ENCODE data around the gene PHC1. TPM values are rescaled to one million over a fixed set of nuclear protein-coding genes. Genes with fewer than 3 reads are reported as not detected.
"Not testable (repeated sequence)": the region's sequence is repeated elsewhere in the genome, so short reads cannot be mapped to it uniquely, and the experiment has no call there.

PHC1 gene
- total and polyA plus RNA-seq, 3 experiments from 2014 or later = 18.5 to 21.0 (median 19.5) TPM

GRCh38 chr12:8887285-8887715 lies 27.0 kb upstream of the PHC1 start:
- no peaks in the 10 kb centered on the region for H3K9me3 ChIP-seq (ENCODE audit: low read length)
- no peaks in the 10 kb centered on the region for H3K27me3 ChIP-seq (ENCODE audit: insufficient read depth, low read length, poor library complexity, severe bottlenecking)
- DNase-seq = no peak
- Mint-ChIP-seq H3K9me3 (peaks cover 0 to 2% (median 0%) of the 10 kb centered on the region in 5 donors), H3K36me3 (peaks cover 0 to 2% (median 0%) of the 10 kb centered on the region in 3 donors), H3K4me3 (no peak overlapping the region), H3K27me3 (peaks cover 4 to 6% of the 10 kb centered on the region in 2 donors), H3K4me1 (peaks cover 4 to 7% (median 6%) of the 10 kb centered on the region in 3 donors), H3K27ac (no peak overlapping the region)
- no peak overlapping the region for H3K4me3 ChIP-seq (ENCODE audit: low read length)
- ChIA-PET CTCF (interaction anchor here (0.8 to 1.5 kb wide), 3 partner anchors 8 to 343 kb away, joined by 3 to 7 read pairs (median 5); no protein-coding TSS in a partner anchor), POLR2A (no interaction called here)
- H3K4me1 ChIP-seq (ENCODE audit: insufficient read depth, low read length) = no peaks in the 10 kb centered on the region
- H3K27ac ChIP-seq (ENCODE audit: low read depth, low read length) = peak overlapping the region; percentile 49
- no peaks in the 10 kb centered on the region for H3K36me3 ChIP-seq (ENCODE audit: insufficient read depth, low read length)

GRCh38 chr12:8890313-8891085 lies 23.8 kb upstream of the PHC1 start:
- CTCF ChIA-PET = interaction anchor here (0.6 to 4.1 kb wide), 41 partner anchors 10 to 350 kb away, joined by 3 to 38 read pairs (median 4); partner anchors contain the start of genes CLEC4E, M6PR, MFAP5 and PHC1
- no peak overlapping the region for H3K27ac ChIP-seq (ENCODE audit: low read depth, low read length)
- H3K4me3 Mint-ChIP-seq = peak overlapping the region; percentile 84 to 97 (median 93)
- H3K36me3 ChIP-seq (ENCODE audit: insufficient read depth, low read length) = no peaks in the 10 kb centered on the region
- no peaks in the 10 kb centered on the region for H3K4me1 ChIP-seq (ENCODE audit: insufficient read depth, low read length)
- H3K36me3 Mint-ChIP-seq = peaks cover 0 to 2% (median 0%) of the 10 kb centered on the region in 3 donors
- POLR2A ChIA-PET = no interaction called here
- peak; percentile 31 to 68 (median 50) for DNase-seq
- peak overlapping the region; percentile 69 for H3K4me3 ChIP-seq (ENCODE audit: low read length)
- H3K27me3 ChIP-seq (ENCODE audit: insufficient read depth, low read length, poor library complexity, severe bottlenecking) = no peaks in the 10 kb centered on the region
- H3K27me3 Mint-ChIP-seq = peaks cover 1 to 6% of the 10 kb centered on the region in 2 donors
- H3K4me1 Mint-ChIP-seq = peaks cover 4 to 7% (median 6%) of the 10 kb centered on the region in 3 donors
- H3K9me3 ChIP-seq (ENCODE audit: low read length) = no peaks in the 10 kb centered on the region
- peaks cover 0 to 2% (median 0%) of the 10 kb centered on the region in 5 donors for H3K9me3 Mint-ChIP-seq
- peak overlapping the region in 7 of 8 donors; percentile 57 to 94 (median 86) for H3K27ac Mint-ChIP-seq

- H3K4me1 Mint-ChIP-seq = peaks cover 4 to 7% (median 6%) of the 10 kb centered on the region in 3 donors
- peaks cover 0 to 2% (median 0%) of the 10 kb centered on the region in 5 donors for H3K9me3 Mint-ChIP-seq
- POLR2A ChIA-PET = no interaction called here
- H3K9me3 ChIP-seq (ENCODE audit: low read length) = no peaks in the 10 kb centered on the region
- H3K27me3 Mint-ChIP-seq = peaks cover 0 to 7% of the 10 kb centered on the region in 2 donors
- CTCF ChIA-PET = interaction anchor here (0.7 to 4.1 kb wide), 6 partner anchors 157 to 348 kb away, joined by 3 to 38 read pairs (median 8); no protein-coding TSS in a partner anchor
- no peak overlapping the region for H3K4me3 ChIP-seq (ENCODE audit: low read length)
- DNase-seq = no peak
- H3K27ac Mint-ChIP-seq = no peak overlapping the region
- no peak overlapping the region for H3K4me3 Mint-ChIP-seq
- H3K27ac ChIP-seq (ENCODE audit: low read depth, low read length) = no peak overlapping the region
- peaks cover 0 to 2% (median 0%) of the 10 kb centered on the region in 3 donors for H3K36me3 Mint-ChIP-seq
- H3K4me1 ChIP-seq (ENCODE audit: insufficient read depth, low read length) = no peaks in the 10 kb centered on the region
- no peaks in the 10 kb centered on the region for H3K36me3 ChIP-seq (ENCODE audit: insufficient read depth, low read length)
- no peaks in the 10 kb centered on the region for H3K27me3 ChIP-seq (ENCODE audit: insufficient read depth, low read length, poor library complexity, severe bottlenecking)
Measured at GRCh38 chr12:8891976-8892375, 22.3 kb upstream of the PHC1 start.

GRCh38 chr12:8894378-8894777 lies 19.9 kb upstream of the PHC1 start:
- ChIA-PET POLR2A (no interaction called here), CTCF (interaction anchor here (0.8 to 2.1 kb wide), 6 partner anchors 8 to 350 kb away, joined by 3 to 8 read pairs (median 5); partner anchors contain the start of gene M6PR)
- no peak overlapping the region for H3K27ac Mint-ChIP-seq
- peaks cover 8 to 13% of the 10 kb centered on the region in 2 donors for H3K27me3 Mint-ChIP-seq
- H3K4me1 Mint-ChIP-seq = peaks cover 4 to 7% (median 6%) of the 10 kb centered on the region in 3 donors
- Histone ChIP-seq H3K27ac (ENCODE audit: low read depth, low read length) (no peak overlapping the region), H3K4me3 (ENCODE audit: low read length) (no peak overlapping the region), H3K9me3 (ENCODE audit: low read length) (no peaks in the 10 kb centered on the region), H3K27me3 (ENCODE audit: insufficient read depth, low read length, poor library complexity, severe bottlenecking) (no peaks in the 10 kb centered on the region), H3K4me1 (ENCODE audit: insufficient read depth, low read length) (no peaks in the 10 kb centered on the region), H3K36me3 (ENCODE audit: insufficient read depth, low read length) (no peaks in the 10 kb centered on the region)
- no peaks in the 10 kb centered on the region for H3K9me3 Mint-ChIP-seq
- no peak overlapping the region for H3K4me3 Mint-ChIP-seq
- H3K36me3 Mint-ChIP-seq = peaks cover 0 to 2% (median 0%) of the 10 kb centered on the region in 3 donors
- no peak for DNase-seq

- POLR2A ChIA-PET = no interaction called here
- no peak overlapping the region for H3K27ac Mint-ChIP-seq
- H3K4me3 ChIP-seq (ENCODE audit: low read length) = no peak overlapping the region
Measured at GRCh38 chr12:8894986-8895385, 19.3 kb upstream of the PHC1 start.

GRCh38 chr12:8897081-8897480 lies 17.2 kb upstream of the PHC1 start:
- no peak for DNase-seq
- no peak overlapping the region for H3K4me3 ChIP-seq (ENCODE audit: low read length)
- no peak overlapping the region for H3K27ac ChIP-seq (ENCODE audit: low read depth, low read length)
- no peaks in the 10 kb centered on the region for H3K36me3 Mint-ChIP-seq
- H3K27ac Mint-ChIP-seq = no peak overlapping the region
- no peaks in the 10 kb centered on the region for H3K4me1 Mint-ChIP-seq
- POLR2A ChIA-PET = no interaction called here
- no peaks in the 10 kb centered on the region for H3K9me3 Mint-ChIP-seq
- H3K4me1 ChIP-seq (ENCODE audit: insufficient read depth, low read length) = no peaks in the 10 kb centered on the region
- H3K4me3 Mint-ChIP-seq = no peak overlapping the region
- no peaks in the 10 kb centered on the region for H3K9me3 ChIP-seq (ENCODE audit: low read length)
- H3K36me3 ChIP-seq (ENCODE audit: insufficient read depth, low read length) = no peaks in the 10 kb centered on the region
- CTCF ChIA-PET = interaction anchor here (1.7 kb wide), 1 partner anchor 240 kb away, joined by 4 read pairs; no protein-coding TSS in a partner anchor
- peaks cover 9 to 13% of the 10 kb centered on the region in 2 donors for H3K27me3 Mint-ChIP-seq
- no peaks in the 10 kb centered on the region for H3K27me3 ChIP-seq (ENCODE audit: insufficient read depth, low read length, poor library complexity, severe bottlenecking)

More at GRCh38 chr12:8894986-8895385, 19.3 kb upstream of the PHC1 start:
- CTCF ChIA-PET = interaction anchor here (1.3 to 2.1 kb wide), 4 partner anchors 8 to 155 kb away, joined by 3 to 8 read pairs (median 5); no protein-coding TSS in a partner anchor
- Histone ChIP-seq H3K36me3 (ENCODE audit: insufficient read depth, low read length) (no peaks in the 10 kb centered on the region), H3K4me1 (ENCODE audit: insufficient read depth, low read length) (no peaks in the 10 kb centered on the region), H3K27ac (ENCODE audit: low read depth, low read length) (no peak overlapping the region), H3K27me3 (ENCODE audit: insufficient read depth, low read length, poor library complexity, severe bottlenecking) (no peaks in the 10 kb centered on the region), H3K9me3 (ENCODE audit: low read length) (no peaks in the 10 kb centered on the region)
- H3K9me3 Mint-ChIP-seq = no peaks in the 10 kb centered on the region
- peaks cover 4 to 7% (median 6%) of the 10 kb centered on the region in 3 donors for H3K4me1 Mint-ChIP-seq
- no peak for DNase-seq
- peaks cover 0 to 2% (median 0%) of the 10 kb centered on the region in 3 donors for H3K36me3 Mint-ChIP-seq
- peaks cover 9 to 13% of the 10 kb centered on the region in 2 donors for H3K27me3 Mint-ChIP-seq
- H3K4me3 Mint-ChIP-seq = no peak overlapping the region

GRCh38 chr12:8899830-8900229 lies 14.5 kb upstream of the PHC1 start:
- Histone ChIP-seq H3K36me3 (ENCODE audit: insufficient read depth, low read length) (no peaks in the 10 kb centered on the region), H3K4me1 (ENCODE audit: insufficient read depth, low read length) (no peaks in the 10 kb centered on the region), H3K9me3 (ENCODE audit: low read length) (no peaks in the 10 kb centered on the region), H3K27ac (ENCODE audit: low read depth, low read length) (no peak overlapping the region), H3K27me3 (ENCODE audit: insufficient read depth, low read length, poor library complexity, severe bottlenecking) (no peaks in the 10 kb centered on the region), H3K4me3 (ENCODE audit: low read length) (no peak overlapping the region)
- POLR2A ChIA-PET = no interaction called here
- no peak for DNase-seq
- peaks cover 11 to 19% of the 10 kb centered on the region in 2 donors for H3K27me3 Mint-ChIP-seq
- H3K27ac Mint-ChIP-seq = no peak overlapping the region
- no peaks in the 10 kb centered on the region for H3K4me1 Mint-ChIP-seq
- H3K9me3 Mint-ChIP-seq = no peaks in the 10 kb centered on the region
- peaks cover 0 to 3% (median 0%) of the 10 kb centered on the region in 3 donors for H3K36me3 Mint-ChIP-seq
- CTCF ChIA-PET = no interaction called here
- no peak overlapping the region for H3K4me3 Mint-ChIP-seq

GRCh38 chr12:8902703-8903102 lies 11.6 kb upstream of the PHC1 start:
- H3K9me3 ChIP-seq (ENCODE audit: low read length); DNase-seq; CTCF ChIA-PET; H3K4me3 Mint-ChIP-seq; H3K4me1 ChIP-seq (ENCODE audit: insufficient read depth, low read length); H3K27ac Mint-ChIP-seq; H3K27me3 ChIP-seq (ENCODE audit: insufficient read depth, low read length, poor library complexity, severe bottlenecking); H3K4me1 Mint-ChIP-seq; H3K4me3 ChIP-seq (ENCODE audit: low read length); H3K36me3 ChIP-seq (ENCODE audit: insufficient read depth, low read length); H3K9me3 Mint-ChIP-seq; H3K36me3 Mint-ChIP-seq; H3K27ac ChIP-seq (ENCODE audit: low read depth, low read length): not testable (repeated sequence)
- peaks cover 7 to 10% of the 10 kb centered on the region in 2 donors for H3K27me3 Mint-ChIP-seq
- POLR2A ChIA-PET = interaction anchor here (0.7 kb wide), 1 partner anchor 853 kb away, joined by 7 read pairs; no protein-coding TSS in a partner anchor

Data from CD8-positive, alpha-beta memory T cell (primary cell).